DOHH2 (cell line): Measurements from ENCODE around the gene S100PBP.

ENCODE experiments used
- EZH2phosphoT487 ChIP-seq: fragments of 200-600 bp; sonication (generic); IDR thresholded peaks from 2 replicates; pipeline ENCODE4 v1.6.1; 2017; ENCODE audit warnings: borderline replicate concordance, mild to moderate bottlenecking, antibody characterized with exemption, low read length, moderate library complexity, mixed read lengths
- TF ChIP-seq, protein P1 (sequence below): fragments of 200-600 bp; sonication (generic); IDR thresholded peaks from one replicate; pipeline ENCODE4 v1.5.1; 2014; ENCODE audit warnings: antibody characterized with exemption, mild to moderate bottlenecking, low read depth, low read length; ENCODE audit not compliant: poor library complexity, severe bottlenecking

GRCh38 chr1:32817159-32817814 lies at the start of gene S100PBP, which contains the start of gene YARS1:
- TF ChIP-seq, protein P1, sequence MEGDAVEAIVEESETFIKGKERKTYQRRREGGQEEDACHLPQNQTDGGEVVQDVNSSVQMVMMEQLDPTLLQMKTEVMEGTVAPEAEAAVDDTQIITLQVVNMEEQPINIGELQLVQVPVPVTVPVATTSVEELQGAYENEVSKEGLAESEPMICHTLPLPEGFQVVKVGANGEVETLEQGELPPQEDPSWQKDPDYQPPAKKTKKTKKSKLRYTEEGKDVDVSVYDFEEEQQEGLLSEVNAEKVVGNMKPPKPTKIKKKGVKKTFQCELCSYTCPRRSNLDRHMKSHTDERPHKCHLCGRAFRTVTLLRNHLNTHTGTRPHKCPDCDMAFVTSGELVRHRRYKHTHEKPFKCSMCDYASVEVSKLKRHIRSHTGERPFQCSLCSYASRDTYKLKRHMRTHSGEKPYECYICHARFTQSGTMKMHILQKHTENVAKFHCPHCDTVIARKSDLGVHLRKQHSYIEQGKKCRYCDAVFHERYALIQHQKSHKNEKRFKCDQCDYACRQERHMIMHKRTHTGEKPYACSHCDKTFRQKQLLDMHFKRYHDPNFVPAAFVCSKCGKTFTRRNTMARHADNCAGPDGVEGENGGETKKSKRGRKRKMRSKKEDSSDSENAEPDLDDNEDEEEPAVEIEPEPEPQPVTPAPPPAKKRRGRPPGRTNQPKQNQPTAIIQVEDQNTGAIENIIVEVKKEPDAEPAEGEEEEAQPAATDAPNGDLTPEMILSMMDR: no peak
- no peak for TF ChIP-seq EZH2phosphoT487
